Ovary (tissue), 9 donors: ENCODE results near the gene PSENEN. TPM values are rescaled to one million over a fixed set of nuclear protein-coding genes. Genes with fewer than 3 reads are reported as not detected.
"Not testable (repeated sequence)": the region's sequence is repeated elsewhere in the genome, so short reads cannot be mapped to it uniquely, and the experiment has no call there.

Experiments
- DNase-seq, 5 donors: peaks; one replicate each; pipeline ENCODE4 v3.0.0-alpha.2; 2019 to 2020
- H3K27ac ChIP-seq, 2 donors: fragments of 200-600 bp; one replicate each; pipeline versions ENCODE4 v1.5.1 to v1.8.0; 2019 to 2022
- H3K27me3 ChIP-seq: fragments of 200-600 bp; one replicate; pipeline ENCODE4 v1.8.0; 2022
- H3K36me3 ChIP-seq: fragments of 200-600 bp; sonication (generic); one replicate; pipeline ENCODE4 v1.5.1; 2019
- H3K4me1 ChIP-seq: one replicate; pipeline ENCODE4 v1.8.1; 2013; ENCODE audit warnings: mild to moderate bottlenecking, moderate library complexity; ENCODE audit not compliant: insufficient read depth
- H3K4me3 ChIP-seq: fragments of 200-600 bp; sonication (generic); one replicate; pipeline ENCODE4 v1.5.1; 2017
- H3K9me3 ChIP-seq, 2 donors: fragments of 200-600 bp in 1 of 2; sonication (generic) in 1 of 2; one replicate each; pipeline versions ENCODE4 v1.5.1 to v1.8.1; 2013 to 2019; ENCODE audit warnings: mild to moderate bottlenecking in 1 of 2, moderate library complexity in 1 of 2
- EP300 ChIP-seq: sonication (generic); formaldehyde crosslinking; IDR thresholded peaks from one replicate; pipeline ENCODE4 v1.6.1; 2017; ENCODE audit warnings: antibody characterized with exemption
- POLR2A ChIP-seq: fragments of 450-650 bp; IDR thresholded peaks from one replicate; pipeline ENCODE4 v1.6.1; 2017; ENCODE audit warnings: antibody characterized with exemption, mild to moderate bottlenecking, moderate library complexity
- WGBS, 3 donors: extraction: QIAGEN DNeasy Blood & Tissue Kit in 1 of 3; methylation state at CpG; one replicate each; pipeline versions ENCODE4 v1.1.5 to v1.1.7; 2013 to 2017; 5-methylcytosine and 5-hydroxymethylcytosine counted together
- intact Hi-C, 4 donors: fragments of 100-400 bp; cut with DNase I; formaldehyde crosslinking; loops; one replicate each; pipeline versions ENCODE4 v1.11.0 to v1.15.1; 2022 to 2023
- polyA plus RNA-seq, 2 donors: library from polyadenylated mRNA; stranded (reverse); fragments of 200-250 nt in 1 of 2; fragments of 350-450 nt in 1 of 2; fragmentation: Illumina TruSeq in 1 of 2; extraction: RNeasy Lipid Tissue Mini Kit (QIAGEN cat#74804) in 1 of 2; gene quantifications; one replicate each; pipeline ENCODE4 v1.2.3, GENCODE V29; 2013 to 2014
- total RNA-seq, 7 donors: library from RNA; depleted of rRNA in 2 of 7; stranded (reverse); fragments of >200 nt in 2 of 7; fragmentation: NEBNext Ultra II Directional in 3 of 7; extraction: Animal tissue kit (Norgen Biotek cat#: 25700) in 3 of 7; gene quantifications; one replicate each; pipeline versions ENCODE4 v1.1.0 to v1.2.4, GENCODE V29; 2016 to 2023
- TF ChIP-seq, protein P1 (sequence below), 3 donors: fragments of 450-650 bp in 2 of 3; fragments of 200-600 bp in 1 of 3; IDR thresholded peaks; one replicate each; pipeline versions ENCODE4 v1.5.1 to v1.8.0; 2016 to 2022; ENCODE audit warnings: antibody characterized with exemption in 3 of 3, mild to moderate bottlenecking in 1 of 3
- donor health status: DM: no; HTN: no; CAD: no; lungs with moderate emphysema.
- donor health status: DM: no; HTN: no; CAD: no.
- donor health status: Bipolar disorder and iron deficiency.
- donor health status: DM: yes; HTN: yes; CAD: no.
- donor health status: DM: no; HTN: no; CAD: no.
- donor health status: DM: yes; HTN: yes; CAD: no.

Gene PSENEN
- total and polyA plus RNA-seq, 9 donors = 23.4 to 90.4 (median 44.6) TPM

DNA sequence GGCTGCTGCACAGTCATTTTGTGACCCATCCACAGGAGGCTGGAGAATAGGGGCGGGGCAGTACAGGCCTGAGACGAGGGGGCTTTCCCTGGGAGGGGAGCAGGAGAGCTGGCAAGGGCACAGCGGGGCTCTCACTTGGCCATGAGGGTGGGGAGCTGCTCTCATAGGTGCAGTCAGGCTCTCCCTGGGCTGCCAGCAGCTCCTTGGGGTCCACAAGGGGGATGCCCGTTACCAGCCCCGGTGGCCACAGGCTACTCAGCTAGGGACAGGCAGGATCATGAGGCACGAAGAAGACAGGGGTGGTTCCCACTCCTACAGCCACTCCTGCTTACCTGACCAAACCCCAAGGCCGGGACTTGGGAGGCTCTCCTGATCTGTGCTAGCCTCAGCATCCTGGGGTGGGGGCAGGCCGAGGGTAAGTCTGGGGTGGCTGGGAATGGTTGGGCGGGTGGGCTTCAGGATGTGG is 46.4 kb downstream of the PSENEN start:
- WGBS, 3 donors = 82 to 91% (median 90%) methylated on average over 7 to 9 of the region's 9 CpGs
- no peak for DNase-seq
- no peak overlapping the region for H3K27ac ChIP-seq
- TF ChIP-seq, protein P1, sequence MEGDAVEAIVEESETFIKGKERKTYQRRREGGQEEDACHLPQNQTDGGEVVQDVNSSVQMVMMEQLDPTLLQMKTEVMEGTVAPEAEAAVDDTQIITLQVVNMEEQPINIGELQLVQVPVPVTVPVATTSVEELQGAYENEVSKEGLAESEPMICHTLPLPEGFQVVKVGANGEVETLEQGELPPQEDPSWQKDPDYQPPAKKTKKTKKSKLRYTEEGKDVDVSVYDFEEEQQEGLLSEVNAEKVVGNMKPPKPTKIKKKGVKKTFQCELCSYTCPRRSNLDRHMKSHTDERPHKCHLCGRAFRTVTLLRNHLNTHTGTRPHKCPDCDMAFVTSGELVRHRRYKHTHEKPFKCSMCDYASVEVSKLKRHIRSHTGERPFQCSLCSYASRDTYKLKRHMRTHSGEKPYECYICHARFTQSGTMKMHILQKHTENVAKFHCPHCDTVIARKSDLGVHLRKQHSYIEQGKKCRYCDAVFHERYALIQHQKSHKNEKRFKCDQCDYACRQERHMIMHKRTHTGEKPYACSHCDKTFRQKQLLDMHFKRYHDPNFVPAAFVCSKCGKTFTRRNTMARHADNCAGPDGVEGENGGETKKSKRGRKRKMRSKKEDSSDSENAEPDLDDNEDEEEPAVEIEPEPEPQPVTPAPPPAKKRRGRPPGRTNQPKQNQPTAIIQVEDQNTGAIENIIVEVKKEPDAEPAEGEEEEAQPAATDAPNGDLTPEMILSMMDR (IDR thresholded peaks at IDR 0.05) = no peak
- no peak for TF ChIP-seq POLR2A
- H3K27me3 ChIP-seq = no peaks in the 10 kb centered on the region
- H3K36me3 ChIP-seq = no peaks in the 10 kb centered on the region
- intact Hi-C loops = no loop called here
- H3K4me3 ChIP-seq = no peak overlapping the region
- H3K4me1 ChIP-seq = no peaks in the 10 kb centered on the region
- no peaks in the 10 kb centered on the region for H3K9me3 ChIP-seq

DNA sequence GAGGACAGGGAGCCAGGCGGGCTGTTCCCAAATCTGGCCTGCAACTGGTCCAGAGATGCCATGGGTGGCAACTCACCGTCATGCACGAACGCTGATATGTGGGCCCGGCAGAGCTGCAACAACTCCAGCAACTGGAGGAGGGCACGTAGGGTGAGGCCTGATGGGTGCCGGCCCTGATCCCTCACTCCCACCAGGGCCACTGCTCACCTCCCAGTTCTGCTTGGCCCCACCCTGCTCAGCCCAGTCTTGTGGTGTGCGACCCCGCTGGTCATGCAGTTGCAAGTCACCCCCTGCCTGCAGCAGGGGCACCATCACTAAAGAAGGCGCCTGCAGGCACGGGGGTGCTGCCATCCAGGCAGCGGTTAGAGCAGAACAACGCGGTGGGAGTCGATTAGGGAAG is 46.9 kb downstream of the PSENEN start:
- no peak overlapping the region for H3K4me3 ChIP-seq
- no peaks in the 10 kb centered on the region for H3K36me3 ChIP-seq
- intact Hi-C loops = no loop called here
- no peaks in the 10 kb centered on the region for H3K9me3 ChIP-seq
- TF ChIP-seq EP300 = no peak
- TF ChIP-seq, protein P1 (IDR thresholded peaks at IDR 0.05) = no peak
- no peak for TF ChIP-seq POLR2A
- H3K27ac ChIP-seq = no peak overlapping the region
- WGBS, 3 donors = 81 to 83% (median 82%) methylated on average over 15 of the region's 15 CpGs
- no peak for DNase-seq
- H3K4me1 ChIP-seq = no peaks in the 10 kb centered on the region
- no peaks in the 10 kb centered on the region for H3K27me3 ChIP-seq

DNA sequence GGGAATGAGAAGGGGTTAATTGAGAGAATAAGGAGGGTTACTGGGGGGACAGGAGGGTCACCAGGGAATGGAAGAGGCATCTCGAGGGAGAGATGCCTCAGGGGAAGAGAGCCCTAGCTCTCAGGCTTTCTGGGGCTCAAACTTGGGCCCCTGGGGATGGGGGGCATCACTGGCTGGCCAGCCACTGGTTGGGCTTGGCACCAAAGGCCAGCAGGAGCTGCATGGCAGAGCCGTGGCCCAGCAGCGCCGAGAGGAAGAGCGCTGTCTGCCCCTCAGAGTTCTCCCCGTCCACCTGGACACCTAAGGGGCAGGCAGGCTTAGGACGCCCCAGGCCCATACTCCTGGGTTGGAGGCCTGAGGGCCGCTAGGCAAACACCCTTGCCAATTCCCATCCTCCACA is 47.4 kb downstream of the PSENEN start:
- no peaks in the 10 kb centered on the region for H3K9me3 ChIP-seq
- H3K27me3 ChIP-seq = no peaks in the 10 kb centered on the region
- intact Hi-C loops = no loop called here
- H3K27ac ChIP-seq = no peak overlapping the region
- TF ChIP-seq POLR2A (no peak), EP300 (no peak)
- TF ChIP-seq, protein P1 (IDR thresholded peaks at IDR 0.05) = no peak
- no peak for DNase-seq
- H3K4me1 ChIP-seq = no peaks in the 10 kb centered on the region
- no peaks in the 10 kb centered on the region for H3K36me3 ChIP-seq
- H3K4me3 ChIP-seq = no peak overlapping the region
- 69 to 70% (median 69%) methylated on average over 7 to 8 of the region's 8 CpGs for WGBS, 3 donors

DNA sequence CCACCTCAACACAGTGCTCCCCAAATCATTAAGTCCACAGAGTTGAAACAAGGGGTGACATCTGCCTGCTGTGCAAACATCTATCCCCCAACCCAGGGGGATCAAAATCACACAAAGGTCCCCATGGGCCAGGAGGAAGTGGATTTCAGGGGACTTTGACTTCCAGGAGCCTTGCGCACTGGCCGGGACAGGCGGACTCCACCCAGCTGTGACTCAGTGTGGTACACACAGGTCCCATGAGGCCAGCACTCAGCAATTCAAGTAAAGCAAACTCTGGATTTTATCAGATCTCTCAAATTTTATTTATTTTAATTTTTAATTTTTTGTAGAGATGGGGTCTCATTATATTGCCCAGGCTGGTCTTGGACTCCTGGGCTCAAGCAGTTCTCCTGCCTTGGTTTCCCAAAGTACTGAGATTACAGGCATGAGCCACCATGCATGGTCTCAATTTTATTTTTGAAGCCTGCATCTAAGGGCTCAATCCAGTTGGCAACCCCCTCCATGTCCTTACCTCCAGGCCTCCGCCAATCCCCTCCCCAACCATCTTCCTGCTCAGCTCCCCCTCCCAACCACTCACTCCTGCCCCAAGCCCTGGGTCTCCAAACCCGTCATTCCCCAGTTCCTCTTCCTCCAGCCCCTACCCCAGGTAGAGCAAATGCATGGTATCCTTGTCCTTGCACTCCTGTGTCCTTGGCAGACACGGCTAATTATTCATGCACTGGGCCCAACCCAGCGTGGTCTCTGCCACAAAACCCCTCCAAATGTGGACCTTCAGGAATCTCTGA is 48.1 kb downstream of the PSENEN start:
- no peak overlapping the region for H3K4me3 ChIP-seq
- WGBS, 3 donors = 73 to 83% (median 77%) methylated on average over 7 of the region's 7 CpGs
- intact Hi-C loops = no loop called here
- no peaks in the 10 kb centered on the region for H3K36me3 ChIP-seq
- TF ChIP-seq POLR2A (no peak), EP300 (no peak)
- TF ChIP-seq, protein P1 (IDR thresholded peaks at IDR 0.05) = no peak
- H3K4me1 ChIP-seq = no peaks in the 10 kb centered on the region
- no peaks in the 10 kb centered on the region for H3K27me3 ChIP-seq
- no peak overlapping the region for H3K27ac ChIP-seq
- H3K9me3 ChIP-seq = no peaks in the 10 kb centered on the region
- no peak for DNase-seq

DNA sequence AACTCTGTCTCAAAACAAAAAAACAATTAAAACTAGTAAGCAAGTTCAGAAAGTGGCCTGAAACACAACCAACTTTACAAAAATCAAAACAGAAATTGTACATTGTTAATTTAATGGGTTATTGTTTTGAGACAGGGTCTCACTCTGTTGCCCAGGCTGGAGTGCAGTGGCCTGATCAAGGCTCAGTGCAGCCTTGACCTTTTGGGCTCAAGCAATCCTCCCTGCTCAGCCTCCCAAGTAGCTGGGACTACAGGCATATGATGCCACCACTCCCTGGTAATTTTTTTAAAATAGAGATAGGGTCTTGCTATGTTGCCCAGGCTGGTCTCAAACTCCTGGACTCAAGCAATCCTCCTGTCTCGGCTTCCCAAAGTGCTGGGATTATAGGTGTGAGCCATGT is 50.1 kb downstream of the PSENEN start:
- intact Hi-C loops, H3K4me1 ChIP-seq, H3K4me3 ChIP-seq, H3K27me3 ChIP-seq, H3K36me3 ChIP-seq, H3K27ac ChIP-seq, DNase-seq, H3K9me3 ChIP-seq: not testable (repeated sequence)
- 80 to 92% (median 88%) methylated on average over 1 of the region's 1 CpG for WGBS, 3 donors
